ENCODE data around the gene DLX3.

Gene DLX3

DNA sequence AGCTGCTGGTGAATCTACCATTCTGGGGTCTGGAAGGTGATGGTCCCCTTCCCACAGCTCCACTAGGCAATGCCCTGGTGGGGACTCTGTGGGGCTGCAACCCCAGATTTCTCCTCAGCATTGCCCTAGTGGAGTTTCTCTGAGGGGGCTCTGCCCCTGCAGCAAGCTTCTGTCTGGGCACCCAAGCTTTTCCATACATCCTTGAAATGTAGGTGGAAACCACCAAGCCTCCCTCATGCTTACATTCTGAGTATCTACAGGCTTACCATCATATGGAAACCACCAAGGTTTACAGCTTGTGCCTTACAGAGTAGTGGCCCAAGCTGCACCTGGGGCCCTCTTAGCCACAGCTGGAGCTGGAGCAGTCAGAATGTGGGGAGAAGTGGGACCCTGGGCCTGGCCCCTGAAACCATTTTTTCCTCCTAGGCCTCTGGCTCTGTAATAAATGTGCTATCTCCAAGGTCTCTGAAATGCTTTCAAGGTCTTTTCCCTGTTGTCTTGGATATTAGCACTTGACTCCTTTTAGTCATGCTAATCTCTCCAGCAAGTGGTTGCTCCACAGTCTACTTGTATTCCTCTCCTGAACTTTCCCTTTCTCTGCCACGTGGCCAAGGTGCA lies 19.6 kb upstream of the DLX3 start:
- TF ChIP-seq, protein P1, sequence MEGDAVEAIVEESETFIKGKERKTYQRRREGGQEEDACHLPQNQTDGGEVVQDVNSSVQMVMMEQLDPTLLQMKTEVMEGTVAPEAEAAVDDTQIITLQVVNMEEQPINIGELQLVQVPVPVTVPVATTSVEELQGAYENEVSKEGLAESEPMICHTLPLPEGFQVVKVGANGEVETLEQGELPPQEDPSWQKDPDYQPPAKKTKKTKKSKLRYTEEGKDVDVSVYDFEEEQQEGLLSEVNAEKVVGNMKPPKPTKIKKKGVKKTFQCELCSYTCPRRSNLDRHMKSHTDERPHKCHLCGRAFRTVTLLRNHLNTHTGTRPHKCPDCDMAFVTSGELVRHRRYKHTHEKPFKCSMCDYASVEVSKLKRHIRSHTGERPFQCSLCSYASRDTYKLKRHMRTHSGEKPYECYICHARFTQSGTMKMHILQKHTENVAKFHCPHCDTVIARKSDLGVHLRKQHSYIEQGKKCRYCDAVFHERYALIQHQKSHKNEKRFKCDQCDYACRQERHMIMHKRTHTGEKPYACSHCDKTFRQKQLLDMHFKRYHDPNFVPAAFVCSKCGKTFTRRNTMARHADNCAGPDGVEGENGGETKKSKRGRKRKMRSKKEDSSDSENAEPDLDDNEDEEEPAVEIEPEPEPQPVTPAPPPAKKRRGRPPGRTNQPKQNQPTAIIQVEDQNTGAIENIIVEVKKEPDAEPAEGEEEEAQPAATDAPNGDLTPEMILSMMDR (IDR thresholded peaks at IDR 0.05; ENCODE audit: low read depth, low read length, missing control alignments) = no peak
- DNase-seq (ENCODE audit: low read depth) = no peak
- H3K4me3 ChIP-seq (ENCODE audit: low read depth, low read length) = no peak overlapping the region

DNA sequence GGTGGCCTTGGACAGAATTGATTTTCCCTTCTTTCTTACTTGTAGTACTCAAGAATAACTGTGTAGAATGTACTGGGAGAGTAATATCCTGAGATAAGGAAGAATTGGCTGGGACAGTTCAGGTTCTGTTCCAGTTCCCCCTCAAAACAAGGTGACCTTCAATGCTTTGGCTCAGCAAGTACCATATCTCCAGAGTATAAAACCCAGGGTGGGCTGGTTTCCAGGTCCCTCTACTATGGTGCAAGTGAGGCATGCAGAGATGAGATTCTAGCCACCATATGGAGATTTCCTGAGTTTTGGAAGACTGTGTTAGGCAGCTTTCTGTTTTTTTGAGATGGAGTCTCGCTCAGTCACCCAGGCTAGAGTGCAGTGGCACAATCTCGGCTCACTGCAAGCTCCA lies 18.1 kb upstream of the DLX3 start:
- TF ChIP-seq, protein P1 (IDR thresholded peaks at IDR 0.05; ENCODE audit: low read depth, low read length, missing control alignments) = no peak
- no peak overlapping the region for H3K4me3 ChIP-seq (ENCODE audit: low read depth, low read length)
- no peak for DNase-seq (ENCODE audit: low read depth)

DNA sequence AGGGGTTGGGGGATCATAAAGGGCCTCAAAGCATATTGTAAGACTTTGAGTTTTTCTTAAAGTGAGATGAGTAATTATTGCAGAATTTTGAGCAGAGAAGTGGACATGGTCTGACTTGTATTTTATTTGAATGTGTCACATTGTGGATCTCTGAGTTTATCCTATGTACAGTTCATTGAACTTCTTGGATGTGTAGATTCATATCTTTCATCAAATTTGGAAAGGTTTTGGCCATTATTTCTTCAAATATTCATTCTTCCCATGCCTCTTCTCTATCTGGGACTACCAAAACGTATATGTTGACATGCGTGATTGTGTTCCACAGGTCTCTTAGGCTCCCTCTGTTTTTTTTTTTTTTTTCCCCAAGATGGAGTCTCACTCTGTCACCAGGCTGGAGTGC lies 14.3 kb upstream of the DLX3 start:
- H3K4me3 ChIP-seq (ENCODE audit: low read depth, low read length) = no peak overlapping the region
- TF ChIP-seq, protein P1 (IDR thresholded peaks at IDR 0.05; ENCODE audit: low read depth, low read length, missing control alignments) = no peak
- DNase-seq (ENCODE audit: low read depth) = no peak

DNA sequence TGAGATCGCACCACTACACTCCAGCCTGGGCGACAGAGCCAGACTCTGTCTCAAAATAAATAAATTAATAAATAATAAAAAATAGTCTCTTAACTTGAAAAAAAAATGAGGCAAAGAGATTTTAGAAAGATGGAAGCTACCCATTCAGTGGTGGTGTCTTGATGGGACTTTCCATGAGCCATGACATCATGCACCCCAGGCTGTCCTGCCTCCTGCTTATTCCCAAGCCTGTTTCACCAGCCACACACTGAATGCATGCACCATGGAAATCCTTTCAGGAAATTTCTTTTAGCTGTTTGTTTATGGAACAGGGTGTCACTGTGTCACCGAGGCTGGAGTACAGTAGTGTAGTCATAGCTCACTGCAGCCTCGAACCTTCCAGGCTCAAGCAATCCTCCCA lies 8.9 kb upstream of the DLX3 start:
- no peak for DNase-seq (ENCODE audit: low read depth)
- TF ChIP-seq, protein P1 (IDR thresholded peaks at IDR 0.05; ENCODE audit: low read depth, low read length, missing control alignments) = no peak

DNA sequence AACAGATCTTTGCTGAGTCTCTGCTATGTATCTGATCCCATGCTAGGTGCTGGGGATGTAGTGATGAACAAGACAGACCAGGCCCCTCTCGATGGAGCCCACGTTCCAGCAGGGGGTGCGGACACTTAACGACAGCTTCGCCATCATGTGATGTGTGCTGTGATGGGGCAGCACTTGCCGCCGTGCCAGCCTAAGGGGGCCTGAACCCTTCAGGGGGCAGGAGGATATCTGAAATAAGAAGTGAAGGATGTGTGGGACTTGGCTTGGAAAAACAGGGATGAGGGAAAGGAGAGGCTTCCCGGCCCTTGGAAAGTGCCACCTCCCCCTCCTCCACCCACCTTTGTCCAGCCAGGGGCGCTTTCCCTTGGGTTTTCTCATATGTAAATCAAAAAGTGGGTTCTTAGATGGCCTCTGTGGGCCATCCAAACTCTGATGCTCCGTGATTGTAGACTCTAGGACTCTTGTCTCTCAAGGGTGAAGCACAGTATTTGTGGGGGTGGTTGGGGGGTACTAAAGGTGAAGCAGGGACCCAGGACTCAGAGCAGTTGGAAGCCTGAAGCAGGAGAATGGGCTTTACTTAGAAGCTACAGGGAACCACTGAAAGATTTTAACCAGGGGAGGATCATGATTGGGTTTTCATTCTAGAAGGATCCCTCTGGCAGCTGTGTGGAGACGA lies 4.0 kb upstream of the DLX3 start:
- H3K4me3 ChIP-seq (ENCODE audit: low read depth, low read length) = no peak overlapping the region
- TF ChIP-seq, protein P1 (IDR thresholded peaks at IDR 0.05; ENCODE audit: low read depth, low read length, missing control alignments) = no peak
- DNase-seq (ENCODE audit: low read depth) = no peak

More for the DNA sequence above, 8.9 kb upstream of the DLX3 start:
- H3K4me3 ChIP-seq (ENCODE audit: low read depth, low read length) = no peak overlapping the region

DNA sequence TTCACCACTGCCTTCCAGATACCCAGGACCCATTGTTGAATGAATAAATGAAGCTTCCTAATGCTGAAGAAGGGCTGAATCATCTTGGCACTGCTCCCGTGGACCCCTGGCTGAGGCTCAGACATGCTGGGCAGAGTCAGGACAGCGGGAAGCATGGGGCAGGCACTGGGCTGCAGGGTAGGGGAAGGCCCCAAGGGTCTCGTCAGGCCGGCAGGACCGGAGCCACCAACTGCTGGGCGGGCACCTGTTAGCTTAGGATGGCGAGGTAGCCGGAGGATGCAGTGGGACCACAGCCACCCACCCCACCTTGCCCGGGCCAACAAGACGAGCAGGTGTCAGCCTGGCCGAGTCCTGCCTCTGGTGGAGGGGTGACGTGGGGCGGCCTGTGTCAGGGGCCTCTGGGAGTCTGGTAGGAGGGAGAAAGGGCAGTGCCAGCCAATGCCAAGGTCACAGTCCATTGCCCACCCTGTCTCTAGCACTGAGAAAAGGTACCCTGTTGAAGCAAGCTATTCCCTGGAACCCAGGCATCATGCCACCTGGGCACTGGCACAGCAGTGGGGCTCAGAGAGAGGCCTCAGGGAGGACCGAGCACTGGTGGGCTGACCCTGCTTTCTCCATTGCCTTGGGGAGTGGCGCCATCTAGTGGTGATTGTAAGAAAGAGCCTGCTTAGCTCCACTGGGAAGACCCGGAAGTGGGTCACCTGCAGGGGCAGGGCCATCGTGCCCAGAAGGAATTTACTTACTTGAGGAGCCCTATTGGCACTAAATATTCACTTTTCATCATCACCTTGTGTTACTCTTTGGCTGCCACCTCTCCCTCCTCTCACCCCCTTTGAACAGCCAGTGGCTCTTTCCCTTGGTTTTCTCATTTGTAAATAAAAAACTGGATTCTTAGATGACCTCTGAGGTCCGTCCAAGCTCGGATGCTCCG lies 3.0 kb upstream of the DLX3 start:
- DNase-seq (ENCODE audit: low read depth) = peak; percentile 64
- TF ChIP-seq, protein P1 (IDR thresholded peaks at IDR 0.05; ENCODE audit: low read depth, low read length, missing control alignments) = peak; percentile 90
- no peak overlapping the region for H3K4me3 ChIP-seq (ENCODE audit: low read depth, low read length)
